Fibroblast of gingiva (primary cell): ENCODE data around the gene FBN3.

ENCODE experiments used
- DNase-seq: peaks from one replicate; pipeline ENCODE4 v3.0.0-alpha.2; 2011; ENCODE audit warnings: low read depth

The FBN3 gene

GRCh38 chr19:8089664-8090601, 59.5 kb downstream of the FBN3 start:
- no peak for DNase-seq

DNA sequence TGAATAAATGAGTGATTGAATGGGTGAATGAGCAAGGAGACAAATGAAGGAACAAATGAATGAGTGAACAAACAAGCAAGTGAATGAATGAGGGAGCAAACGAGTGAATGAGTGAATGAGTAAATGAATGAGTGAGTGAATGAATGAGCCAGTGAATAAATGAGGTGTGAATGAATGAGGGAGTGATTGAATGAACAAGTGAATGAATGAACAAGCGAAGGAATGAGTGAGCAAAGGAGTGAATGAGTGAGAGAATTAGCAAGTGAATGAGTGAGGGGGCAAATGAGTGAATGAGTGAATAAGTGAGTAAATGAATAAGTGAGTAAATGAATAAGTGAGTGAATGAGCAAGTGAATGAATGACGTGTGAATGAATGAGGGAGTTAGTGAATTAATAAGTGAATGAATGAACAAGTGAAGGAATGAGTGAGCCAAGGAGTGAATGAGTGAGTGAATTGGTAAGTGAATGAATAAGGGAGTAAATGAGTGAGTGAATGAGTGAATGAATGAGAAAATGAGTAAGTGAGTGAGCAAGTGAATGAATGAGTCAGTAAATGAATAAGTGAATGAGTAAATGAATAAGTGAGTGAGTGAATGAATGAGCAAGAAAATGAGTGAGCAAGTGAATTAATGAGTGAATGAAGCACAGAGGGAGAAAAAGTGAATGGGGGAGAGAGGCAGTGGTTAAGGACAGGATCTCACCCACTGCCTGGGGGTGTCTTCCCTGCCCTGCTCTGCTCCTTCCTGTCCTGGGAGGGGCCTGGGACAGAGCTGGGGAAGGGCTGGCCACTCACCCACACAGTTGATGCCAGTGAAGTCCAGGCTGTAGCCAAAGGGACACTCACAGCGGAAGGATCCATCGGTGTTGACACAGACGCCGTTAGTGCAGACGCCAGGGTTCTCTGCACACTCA, 60.4 kb downstream of the FBN3 start:
- DNase-seq = no peak

- no peak for DNase-seq
Measured at GRCh38 chr19:8087876-8088275, 61.5 kb downstream of the FBN3 start.

DNA sequence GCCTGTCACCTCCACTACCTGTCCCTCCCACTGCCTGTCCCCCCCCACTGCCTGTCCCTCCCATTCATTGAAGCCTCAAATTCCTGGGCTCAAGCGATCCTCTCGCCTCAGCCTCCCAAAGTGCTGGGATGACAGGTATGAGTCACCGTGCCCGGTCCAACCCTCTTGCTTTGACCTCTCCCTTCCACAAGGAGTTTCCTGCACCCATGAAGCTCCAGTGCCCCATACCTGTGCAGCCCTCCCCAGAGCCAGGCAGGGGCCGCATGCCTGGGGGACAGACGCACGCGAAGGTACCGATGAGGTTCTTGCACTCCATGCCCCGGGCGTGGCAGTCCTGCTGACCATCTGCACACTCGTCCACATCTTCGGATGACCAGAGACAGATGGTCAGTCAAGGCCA, 62.5 kb downstream of the FBN3 start:
- DNase-seq = no peak

DNA sequence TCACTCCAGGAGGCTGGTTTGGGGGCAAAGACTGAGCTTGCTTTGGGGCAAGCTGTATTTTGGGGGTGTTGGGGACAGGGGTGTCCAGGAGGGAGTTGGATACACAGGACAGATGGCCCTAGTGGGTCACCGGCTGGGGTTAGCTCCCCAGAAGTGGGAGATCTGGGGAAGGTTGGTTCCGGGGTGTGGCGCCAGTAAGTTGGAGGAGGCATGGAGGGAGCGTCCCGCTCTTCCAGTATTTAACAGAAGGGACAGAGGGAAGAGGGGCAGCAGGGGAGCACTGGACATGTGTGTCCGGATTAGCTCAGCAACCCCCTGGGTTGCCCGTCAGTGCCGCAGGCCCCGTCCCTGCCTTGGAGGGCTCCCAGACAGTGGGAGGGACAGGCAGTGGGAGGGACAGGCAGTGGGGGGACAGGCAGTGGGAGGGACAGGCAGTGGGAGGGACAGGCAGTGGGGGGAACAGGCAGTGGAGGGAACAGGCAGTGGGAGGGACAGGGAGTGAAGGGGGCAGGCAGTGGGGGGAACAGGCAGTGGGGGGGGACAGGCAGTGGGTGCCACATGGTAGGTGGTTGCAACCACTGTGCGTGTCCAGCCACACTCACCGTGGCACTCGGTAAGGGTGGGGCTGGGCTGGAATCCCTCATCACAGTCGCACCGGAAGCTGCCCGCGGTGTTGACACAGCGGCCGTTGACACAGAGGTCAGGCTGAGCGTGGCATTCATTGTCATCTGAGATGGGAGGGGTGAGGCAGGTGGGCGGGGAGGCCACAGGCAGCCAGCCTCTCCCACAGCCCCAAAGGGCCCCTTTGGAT, 63.6 kb downstream of the FBN3 start:
- no peak for DNase-seq

DNA sequence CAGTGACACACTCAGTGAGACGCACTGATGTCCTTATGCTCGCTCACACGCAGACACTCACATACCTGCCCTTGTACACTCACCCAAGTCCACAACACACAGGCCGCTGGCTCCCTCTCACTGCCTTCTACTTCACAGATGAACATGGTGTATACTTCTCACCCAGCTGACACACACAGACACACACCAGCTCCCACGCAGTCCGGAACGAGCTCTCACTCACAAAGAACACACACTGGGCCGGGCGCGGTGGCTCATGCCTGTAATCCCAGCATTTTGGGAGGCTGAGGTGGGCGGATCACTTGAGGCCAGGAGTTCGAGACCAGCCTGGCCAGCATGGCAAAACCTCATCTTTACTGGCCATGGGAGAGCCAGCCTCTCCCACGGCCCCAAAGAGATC, 65.2 kb downstream of the FBN3 start:
- no peak for DNase-seq

DNA sequence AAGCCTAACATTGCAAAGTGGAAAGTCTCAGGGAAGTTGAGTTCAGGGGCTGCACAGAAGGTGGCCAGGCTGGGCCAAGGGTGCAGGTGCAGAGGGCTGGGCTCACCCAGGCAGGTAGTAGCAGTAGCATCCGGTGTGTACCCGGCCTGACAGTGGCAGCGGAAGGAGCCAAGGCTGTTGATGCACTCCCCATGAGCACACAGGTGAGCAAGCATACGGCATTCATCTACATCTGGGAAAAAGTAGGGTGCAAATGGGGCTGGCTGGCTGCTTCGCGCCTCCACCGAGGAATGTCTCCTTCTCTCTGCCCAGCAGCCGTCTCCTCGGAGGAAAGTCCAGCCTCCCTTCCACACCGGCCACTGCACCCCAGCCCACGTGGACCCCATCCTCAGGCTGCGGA, 66.3 kb downstream of the FBN3 start:
- no peak for DNase-seq

GRCh38 chr19:8081569-8082550, 67.5 kb downstream of the FBN3 start:
- no peak for DNase-seq

DNA sequence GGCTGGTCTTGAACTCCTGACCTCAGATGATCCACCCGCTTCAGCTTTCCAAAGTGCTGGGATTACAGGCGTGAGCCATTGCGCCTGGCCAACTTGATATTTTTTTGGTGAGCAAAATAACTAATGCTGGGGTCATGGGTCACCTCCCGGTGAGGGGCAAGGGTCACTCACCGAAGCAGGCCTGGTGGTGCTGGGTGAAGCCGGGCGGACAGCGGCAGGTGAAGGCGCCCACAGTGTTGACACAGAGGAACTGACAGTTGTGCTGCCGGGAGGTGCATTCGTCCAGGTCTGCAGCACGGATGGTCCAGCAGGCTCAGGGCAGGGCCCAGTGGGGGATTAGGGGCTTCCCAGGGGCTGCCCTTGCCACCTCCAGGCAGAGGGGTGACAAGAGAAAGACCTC, 68.6 kb downstream of the FBN3 start:
- DNase-seq = no peak

- no peak for DNase-seq
Measured at GRCh38 chr19:8079988-8080387, 69.4 kb downstream of the FBN3 start.

DNA sequence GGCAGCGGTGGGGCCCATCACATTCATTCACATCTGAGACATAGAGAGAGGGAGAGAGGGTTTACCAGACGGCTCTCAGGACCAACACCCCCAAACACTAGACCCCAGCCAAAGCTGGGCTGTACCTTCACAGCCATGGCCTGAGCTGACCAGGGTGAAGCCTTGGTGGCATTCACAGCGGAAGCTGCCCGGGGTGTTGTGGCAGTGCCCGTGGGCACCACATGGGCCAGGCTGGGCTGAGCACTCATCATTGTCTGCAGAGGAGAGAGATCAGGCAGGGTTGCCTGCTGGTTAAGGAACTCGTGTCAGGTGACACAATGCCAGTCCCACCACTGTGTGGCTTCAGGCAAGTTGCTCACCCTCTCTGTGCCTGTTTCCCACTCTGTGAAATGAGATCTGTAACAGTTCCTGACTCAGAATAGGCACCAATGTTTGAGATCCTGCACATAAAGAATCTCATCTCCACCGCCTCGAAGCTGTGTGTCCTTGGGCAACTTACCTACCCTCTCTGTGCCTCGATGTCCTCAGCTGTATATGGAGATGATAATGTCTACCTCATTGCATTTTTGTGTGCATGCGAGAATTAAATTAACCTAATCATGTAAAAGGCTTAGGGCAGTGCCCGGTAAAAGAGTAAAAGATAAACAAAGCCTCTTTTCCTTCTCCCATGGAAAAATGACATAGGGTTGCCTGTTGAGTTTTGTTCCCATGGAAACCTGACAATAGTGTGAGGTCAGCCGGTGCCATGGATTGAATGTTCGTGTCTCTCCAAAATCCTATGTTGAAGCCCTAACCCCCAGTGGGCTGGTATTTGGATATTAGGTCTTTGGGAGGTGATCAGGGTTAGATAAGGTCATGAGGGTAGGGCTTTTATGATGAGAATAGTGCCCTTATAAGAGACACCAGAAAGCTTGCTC, 74.0 kb downstream of the FBN3 start:
- DNase-seq = no peak

- no peak for DNase-seq
Measured at GRCh38 chr19:8074501-8074900, 74.9 kb downstream of the FBN3 start.

DNA sequence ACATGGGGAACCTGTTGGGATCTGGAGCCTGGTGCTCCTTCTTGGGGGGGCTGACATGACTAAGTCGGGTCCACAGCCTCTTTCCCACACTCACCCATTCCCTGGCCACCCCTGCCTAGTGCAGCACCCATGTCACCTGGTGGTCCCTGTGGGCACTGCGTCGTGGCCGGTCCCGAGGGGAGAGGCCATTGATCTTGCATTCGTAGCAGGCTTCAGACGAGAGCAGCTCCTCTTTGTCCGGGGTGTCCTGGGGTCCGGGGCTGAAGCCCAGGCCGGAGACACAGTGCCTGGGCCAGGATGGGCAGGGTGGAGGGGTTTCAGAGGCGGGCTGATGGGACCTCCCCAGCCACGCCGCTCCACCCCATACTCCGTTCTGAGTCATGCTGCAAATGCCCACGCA, 77.5 kb downstream of the FBN3 start:
- DNase-seq = no peak

GRCh38 chr19:8069096-8069973, 80.1 kb downstream of the FBN3 start:
- DNase-seq = no peak

GRCh38 chr19:8065875-8066261, 83.5 kb downstream of the FBN3 start:
- no peak for DNase-seq

- no peak for DNase-seq
Measured at GRCh38 chr19:8064911-8065874, 84.2 kb downstream of the FBN3 start.

DNA sequence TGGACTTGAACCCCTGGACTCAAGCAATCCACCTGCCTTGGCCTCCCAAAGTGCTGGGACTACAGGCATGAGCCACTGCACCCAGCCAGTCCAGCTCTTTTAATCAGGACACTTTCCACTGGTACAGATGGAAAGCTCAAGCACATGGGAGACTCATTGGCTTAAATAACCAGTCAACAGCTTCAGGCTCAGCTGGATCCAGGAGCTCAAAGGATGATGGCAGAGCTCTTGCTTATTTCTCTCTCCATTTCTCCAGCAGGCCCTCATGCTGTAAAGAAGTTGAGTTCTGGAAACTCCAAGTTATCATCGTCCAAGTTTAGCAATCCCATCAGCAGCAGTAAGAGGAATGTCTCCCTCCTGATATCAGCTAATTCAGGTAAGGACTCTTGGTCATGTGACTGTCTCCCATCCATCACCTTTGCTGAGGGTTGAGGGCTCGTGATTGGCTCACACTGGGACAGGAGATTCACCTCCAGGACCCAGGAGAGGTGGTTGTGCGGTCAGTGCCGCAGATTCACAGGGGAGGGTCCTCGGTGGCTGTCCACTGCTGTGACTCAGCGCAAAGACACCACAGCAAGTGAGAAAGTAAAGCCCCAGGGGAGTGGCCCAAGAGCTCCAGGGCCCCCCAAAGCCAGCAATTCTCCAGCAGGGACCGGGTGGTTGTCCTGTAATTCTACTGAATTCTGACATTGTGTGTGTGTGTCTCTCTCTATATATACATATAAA, 91.7 kb downstream of the FBN3 start:
- DNase-seq = no peak
